Subcutaneous adipose tissue (tissue), 4 donors: ENCODE measurements around the gene RANBP1. TPM values are rescaled to one million over a fixed set of nuclear protein-coding genes. Genes with fewer than 3 reads are reported as not detected.

ENCODE experiments used
- CTCF ChIP-seq: fragments of 450-650 bp; IDR thresholded peaks from one replicate; pipeline ENCODE4 v1.5.1; 2016; ENCODE audit warnings: low read depth, mild to moderate bottlenecking, control low read depth, antibody characterized with exemption, moderate library complexity
- total RNA-seq, 4 donors: library from RNA; depleted of rRNA; stranded (reverse); fragments of >200 nt; gene quantifications; one replicate each; pipeline ENCODE4 v1.1.0, GENCODE V29; 2016

Gene RANBP1
- total RNA-seq, 4 donors from 2014 or later: 75.1 to 156 (median 116) TPM

DNA sequence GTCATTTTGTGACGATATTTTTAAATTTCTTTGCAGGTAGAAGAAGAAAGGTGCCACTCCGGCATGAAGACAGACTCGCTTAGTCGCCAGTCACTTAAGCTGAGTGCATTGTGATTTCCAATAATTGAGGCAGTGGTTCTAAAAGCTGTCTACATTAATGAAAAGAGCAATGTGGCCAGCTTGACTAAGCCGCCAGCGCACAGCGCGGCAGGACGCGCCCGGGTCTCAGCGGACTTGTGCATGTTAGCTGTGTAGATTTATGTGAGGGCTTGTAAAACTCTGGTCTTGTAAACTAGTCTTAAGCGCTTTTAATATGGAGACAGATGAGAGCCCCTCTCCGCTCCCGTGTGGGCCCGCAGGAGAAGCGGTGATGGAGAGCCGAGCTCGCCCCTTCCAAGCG lies 30.3 kb upstream of the RANBP1 start:
- no peak for TF ChIP-seq CTCF

GRCh38 chr22:20086101-20086599 lies 29.8 kb upstream of the RANBP1 start:
- no peak for TF ChIP-seq CTCF

- no peak for TF ChIP-seq CTCF
These were observed 29.1 kb upstream of the RANBP1 start for GRCh38 chr22:20086763-20087162.

DNA sequence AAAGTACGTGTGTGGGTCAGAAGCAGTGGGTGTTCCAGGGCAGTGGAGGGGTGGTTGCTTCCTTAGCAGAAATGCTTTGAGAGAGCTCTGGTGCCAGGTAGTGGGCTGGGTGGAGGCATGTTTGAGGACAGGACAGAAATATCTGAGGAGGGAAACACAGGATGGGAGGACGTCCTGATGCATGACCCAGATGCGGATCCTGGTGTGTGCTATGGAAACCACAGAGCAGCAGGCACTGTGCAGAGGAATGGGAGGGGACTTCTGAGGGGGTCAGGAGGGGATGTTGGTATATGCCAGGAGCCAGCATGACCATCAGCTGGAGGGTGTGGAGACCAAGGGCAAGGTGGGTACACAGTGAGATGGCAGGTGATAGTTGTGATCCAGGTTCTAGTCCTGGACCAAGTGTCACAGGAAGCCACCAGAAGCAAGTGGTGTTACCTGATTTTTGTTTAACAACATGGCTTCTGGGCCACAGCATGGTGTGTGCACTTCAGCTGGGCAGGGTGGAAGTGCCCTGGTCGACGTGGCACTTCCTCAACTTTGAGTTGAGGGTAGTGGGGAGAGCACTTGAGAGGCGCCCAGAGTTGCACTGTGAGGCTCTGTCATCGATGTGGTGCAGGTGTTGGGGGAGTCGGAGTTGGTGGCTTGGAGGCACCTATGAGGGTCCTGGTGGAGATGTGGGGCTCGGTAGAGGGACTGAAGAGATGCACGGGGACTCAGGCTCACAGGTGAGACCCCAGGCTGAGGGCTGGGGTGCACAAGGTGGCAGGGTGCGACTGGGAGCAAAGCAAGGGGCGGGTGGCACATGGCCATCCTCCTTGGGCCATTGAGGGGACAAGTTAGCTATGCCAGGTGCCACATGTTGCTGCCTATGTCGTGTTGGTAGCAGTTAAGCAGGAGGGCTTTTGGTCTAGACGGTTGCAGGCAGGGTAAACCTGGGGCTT lies 28.3 kb upstream of the RANBP1 start:
- TF ChIP-seq CTCF: no peak

DNA sequence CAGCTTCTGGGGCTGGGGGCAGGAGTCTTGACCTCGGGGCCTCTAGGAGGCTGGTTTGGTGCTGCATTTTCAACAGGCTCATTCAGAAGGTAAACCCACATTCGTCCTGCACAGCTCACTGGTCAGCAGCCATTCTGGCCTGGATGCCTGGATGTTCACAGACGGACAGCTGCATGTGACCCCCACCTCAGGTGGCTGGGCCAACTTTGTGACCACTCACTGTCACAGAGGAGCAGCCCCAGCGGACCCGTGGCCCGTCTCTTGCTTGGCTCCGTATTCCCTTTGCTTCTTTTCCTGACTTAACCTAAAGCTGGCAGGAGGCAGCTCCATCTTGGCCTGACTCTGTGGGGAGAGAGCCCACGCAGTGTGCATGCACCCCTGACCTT lies 27.6 kb upstream of the RANBP1 start:
- TF ChIP-seq CTCF: no peak

GRCh38 chr22:20089226-20089976 lies 26.5 kb upstream of the RANBP1 start:
- TF ChIP-seq CTCF: no peak
